ENCODE results near the gene IRF4. TPM values are rescaled to one million over a fixed set of nuclear protein-coding genes. Genes with fewer than 3 reads are reported as not detected.

The IRF4 gene
- total and polyA plus RNA-seq, 4 donors = 0.85 to 5.0 (median 2.9) TPM

GRCh38 chr6:378090-378957 lies 13.2 kb upstream of the IRF4 start:
- Histone ChIP-seq H3K27ac (ENCODE audit: low read depth in 1 of 2, low read length in 1 of 2) (no peak overlapping the region), H3K4me3 (no peak overlapping the region), H3K9me3 (ENCODE audit: control insufficient read depth in 4 of 4, insufficient read depth in 3 of 4, low read length in 3 of 4) (no peaks in the 10 kb centered on the region), H3K36me3 (ENCODE audit: control insufficient read depth in 4 of 4, insufficient read depth in 4 of 4, low read length in 4 of 4) (no peaks in the 10 kb centered on the region), H3K4me1 (ENCODE audit: control insufficient read depth in 5 of 5, insufficient read depth in 5 of 5, low read length in 5 of 5) (peaks cover 0 to 9% (median 3%) of the 10 kb centered on the region in 5 donors), H3K27me3 (ENCODE audit: control insufficient read depth in 3 of 3, insufficient read depth in 3 of 3, low read length in 2 of 3) (no peaks in the 10 kb centered on the region), H3K9ac (ENCODE audit: insufficient read depth in 1 of 2, low read length in 2 of 2) (no peak overlapping the region)
- 88 to 90% methylated on average over 24 of the region's 24 CpGs for WGBS, 2 donors
- ATAC-seq (ENCODE audit: insufficient read depth, low FRiP score) (no peak), DNase-seq (no peak)
- no peak for TF ChIP-seq CTCF (IDR thresholded peaks at IDR 0.05; ENCODE audit: control extremely low read depth, extremely low read depth)

- Histone ChIP-seq H3K9ac (ENCODE audit: insufficient read depth in 1 of 2, low read length in 2 of 2) (no peak overlapping the region), H3K4me1 (ENCODE audit: control insufficient read depth in 5 of 5, insufficient read depth in 5 of 5, low read length in 5 of 5) (peaks cover 0 to 3% (median 0%) of the 10 kb centered on the region in 5 donors), H3K27me3 (ENCODE audit: control insufficient read depth in 3 of 3, insufficient read depth in 3 of 3, low read length in 2 of 3) (no peaks in the 10 kb centered on the region), H3K4me3 (no peak overlapping the region), H3K36me3 (ENCODE audit: control insufficient read depth in 4 of 4, insufficient read depth in 4 of 4, low read length in 4 of 4) (no peaks in the 10 kb centered on the region), H3K27ac (ENCODE audit: low read depth in 1 of 2, low read length in 1 of 2) (no peak overlapping the region), H3K9me3 (ENCODE audit: control insufficient read depth in 4 of 4, insufficient read depth in 3 of 4, low read length in 3 of 4) (no peaks in the 10 kb centered on the region)
- DNase-seq (no peak), ATAC-seq (ENCODE audit: insufficient read depth, low FRiP score) (no peak)
- WGBS, 2 donors = 78 to 83% methylated on average over 11 of the region's 11 CpGs
- no peak for TF ChIP-seq CTCF (IDR thresholded peaks at IDR 0.05; ENCODE audit: control extremely low read depth, extremely low read depth)
These were observed 12.6 kb upstream of the IRF4 start for GRCh38 chr6:378958-379409.

- no peak for TF ChIP-seq CTCF (IDR thresholded peaks at IDR 0.05; ENCODE audit: control extremely low read depth, extremely low read depth)
- DNase-seq = no peak
- ATAC-seq (ENCODE audit: insufficient read depth, low FRiP score) = no peak
- Histone ChIP-seq H3K4me1 (ENCODE audit: control insufficient read depth in 5 of 5, insufficient read depth in 5 of 5, low read length in 5 of 5) (no peaks in the 10 kb centered on the region), H3K9ac (ENCODE audit: insufficient read depth in 1 of 2, low read length in 2 of 2) (no peak overlapping the region), H3K9me3 (ENCODE audit: control insufficient read depth in 4 of 4, insufficient read depth in 3 of 4, low read length in 3 of 4) (no peaks in the 10 kb centered on the region), H3K27me3 (ENCODE audit: control insufficient read depth in 3 of 3, insufficient read depth in 3 of 3, low read length in 2 of 3) (no peaks in the 10 kb centered on the region), H3K4me3 (no peak overlapping the region), H3K36me3 (ENCODE audit: control insufficient read depth in 4 of 4, insufficient read depth in 4 of 4, low read length in 4 of 4) (no peaks in the 10 kb centered on the region), H3K27ac (ENCODE audit: low read depth in 1 of 2, low read length in 1 of 2) (no peak overlapping the region)
- WGBS, 2 donors = 65 to 74% methylated on average over 28 of the region's 28 CpGs
These were observed 12.0 kb upstream of the IRF4 start for GRCh38 chr6:379410-380181.

All from lung (tissue), 12 donors.